Kidney (tissue), 14 donors: Measurements from ENCODE around the gene SLC7A14. TPM values are rescaled to one million over a fixed set of nuclear protein-coding genes. Genes with fewer than 3 reads are reported as not detected.

ENCODE experiments used
- DNase-seq, 5 donors: peaks; one replicate each; pipeline ENCODE4 v3.0.0-alpha.2; 2013 to 2020
- FAIRE-seq: peaks from 2 replicates; lab custom pipeline; 2012; peaks lifted over from hg19 to GRCh38; lab: Jason Lieb, UNC
- H3K27ac ChIP-seq, 2 donors: one replicate each; pipeline ENCODE4 v1.7.0; 2013; ENCODE audit warnings: low read depth in 2 of 2, low read length in 2 of 2, inconsistent platforms in 1 of 2
- H3K27me3 ChIP-seq: one replicate; pipeline ENCODE4 v1.7.1; 2013; ENCODE audit warnings: low read length, inconsistent platforms; ENCODE audit not compliant: control insufficient read depth, insufficient read depth
- H3K36me3 ChIP-seq, 3 donors: one replicate each; pipeline versions ENCODE4 v1.7.0 to v1.7.1; 2013; ENCODE audit warnings: low read length in 3 of 3, control low read depth in 1 of 3, inconsistent platforms in 1 of 3; ENCODE audit not compliant: insufficient read depth in 3 of 3, control insufficient read depth in 2 of 3
- H3K4me1 ChIP-seq, 3 donors: one replicate each; pipeline versions ENCODE4 v1.7.0 to v1.7.1; 2013; ENCODE audit warnings: low read length in 3 of 3, inconsistent platforms in 1 of 3, low read depth in 1 of 3; ENCODE audit not compliant: control insufficient read depth in 2 of 3, insufficient read depth in 2 of 3
- H3K4me3 ChIP-seq, 3 donors: one replicate each; pipeline versions ENCODE4 v1.7.0 to v1.8.1; 2013; ENCODE audit warnings: low read length in 3 of 3, control low read depth in 1 of 3, inconsistent platforms in 1 of 3
- H3K9ac ChIP-seq, 3 donors: one replicate each; pipeline versions ENCODE4 v1.7.0 to v1.7.1; 2013; ENCODE audit warnings: low read length in 3 of 3, control low read depth in 1 of 3, inconsistent platforms in 1 of 3
- H3K9me3 ChIP-seq, 3 donors: one replicate each; pipeline versions ENCODE4 v1.7.0 to v1.7.1; 2013; ENCODE audit warnings: low read length in 3 of 3, control low read depth in 1 of 3, inconsistent platforms in 1 of 3; ENCODE audit not compliant: control insufficient read depth in 2 of 3, insufficient read depth in 1 of 3
- CTCF ChIP-seq: IDR thresholded peaks from 3 replicates; pipeline ENCODE4 v1.5.1; 2012; ENCODE audit warnings: mild to moderate bottlenecking, moderate library complexity, borderline replicate concordance; ENCODE audit not compliant: insufficient read depth; ENCODE audit errors: extremely low read depth
- intact Hi-C: fragments of 100-400 bp; cut with DNase I; formaldehyde crosslinking; loops from one replicate; pipeline ENCODE4 v1.11.1; 2022
- polyA plus RNA-seq: library from polyadenylated mRNA; stranded (reverse); fragments of 350-450 nt; fragmentation: Illumina TruSeq; extraction: RNeasy Lipid Tissue Mini Kit (QIAGEN cat#74804); gene quantifications from one replicate; pipeline ENCODE4 v1.2.3, GENCODE V29; 2014; ENCODE audit warnings: low read depth, low replicate concordance; ENCODE audit not compliant: insufficient read depth
- total RNA-seq: library from RNA; stranded (reverse); fragmentation: NEBNext Ultra II Directional; extraction: Animal tissue kit (Norgen Biotek cat#: 25700); gene quantifications from one replicate; pipeline ENCODE4 v1.2.1, GENCODE V29; 2021
- donor health status: control.
- donor health status: control.
- donor health status: control.
- donor health status: control.
- donor health status: control.
- donor health status: DM: yes; HTN: yes; CAD: no.
- donor health status: Normal renal cell carcinoma (clear cell type).

SLC7A14 gene
- total and polyA plus RNA-seq, 2 donors from 2014 or later, result 0.04 TPM; not detected in 1

DNA sequence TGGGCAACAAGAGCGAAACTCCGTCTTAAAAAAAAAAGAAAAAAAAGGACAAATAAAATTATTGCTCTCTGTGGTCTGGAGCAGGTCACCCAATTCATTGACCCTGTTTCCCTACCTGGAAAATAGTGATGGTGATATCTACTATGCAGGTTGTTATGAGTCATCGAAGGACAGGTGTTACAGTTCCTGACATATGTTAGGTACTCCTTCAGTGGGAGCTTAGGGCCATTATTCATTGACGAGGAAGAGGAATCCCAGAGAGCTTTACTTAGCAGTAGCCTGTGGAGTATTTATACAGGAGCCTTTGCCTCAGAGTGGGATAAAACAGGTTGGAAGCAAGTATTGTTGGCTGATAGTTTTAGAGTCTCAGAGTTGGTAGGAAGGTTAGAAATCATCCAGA lies 74.5 kb downstream of the SLC7A14 start:
- Histone ChIP-seq H3K4me1 (peaks cover 0 to 5% (median 2%) of the 10 kb centered on the region in 3 donors), H3K9ac (no peak overlapping the region), H3K9me3 (no peaks in the 10 kb centered on the region), H3K27ac (no peak overlapping the region), H3K36me3 (no peaks in the 10 kb centered on the region), H3K4me3 (no peak overlapping the region), H3K27me3 (no peaks in the 10 kb centered on the region)
- FAIRE-seq (no peak), DNase-seq (no peak)
- no peak for TF ChIP-seq CTCF
- intact Hi-C loops, result no loop called here

GRCh38 chr3:170508839-170509238 lies 77.0 kb downstream of the SLC7A14 start:
- no peak for TF ChIP-seq CTCF
- no peak overlapping the region for H3K27ac ChIP-seq
- no peaks in the 10 kb centered on the region for H3K36me3 ChIP-seq
- no peaks in the 10 kb centered on the region for H3K9me3 ChIP-seq
- no peak overlapping the region for H3K9ac ChIP-seq
- H3K4me1 ChIP-seq, result peaks cover 0 to 5% (median 2%) of the 10 kb centered on the region in 3 donors
- intact Hi-C loops, result no loop called here
- no peak overlapping the region for H3K4me3 ChIP-seq
- H3K27me3 ChIP-seq, result no peaks in the 10 kb centered on the region
- FAIRE-seq, result no peak
- peak in 3 of 5 donors; percentile 18 to 69 (median 45) for DNase-seq

- no peaks in the 10 kb centered on the region for H3K36me3 ChIP-seq
- DNase-seq (no peak), FAIRE-seq (no peak)
- intact Hi-C loops, result no loop called here
- H3K4me1 ChIP-seq, result peaks cover 0 to 5% (median 2%) of the 10 kb centered on the region in 3 donors
- no peak for TF ChIP-seq CTCF
- H3K27me3 ChIP-seq, result no peaks in the 10 kb centered on the region
- H3K9me3 ChIP-seq, result no peaks in the 10 kb centered on the region
- H3K27ac ChIP-seq, result no peak overlapping the region
- H3K4me3 ChIP-seq, result no peak overlapping the region
- H3K9ac ChIP-seq, result no peak overlapping the region
Measured at GRCh38 chr3:170508291-170508690, 77.6 kb downstream of the SLC7A14 start.

GRCh38 chr3:170507063-170507462 lies 78.8 kb downstream of the SLC7A14 start:
- H3K36me3 ChIP-seq, result no peaks in the 10 kb centered on the region
- no peak overlapping the region for H3K4me3 ChIP-seq
- FAIRE-seq (no peak), DNase-seq (no peak)
- H3K9ac ChIP-seq, result no peak overlapping the region
- intact Hi-C loops, result no loop called here
- H3K27ac ChIP-seq, result no peak overlapping the region
- no peaks in the 10 kb centered on the region for H3K9me3 ChIP-seq
- H3K4me1 ChIP-seq, result peaks cover 0 to 5% (median 2%) of the 10 kb centered on the region in 3 donors
- no peak for TF ChIP-seq CTCF
- H3K27me3 ChIP-seq, result no peaks in the 10 kb centered on the region
